Brain microvascular endothelial cell (primary cell): Measurements from ENCODE around the gene C1orf198.

Experiments used
- DNase-seq: peaks from one replicate; pipeline ENCODE4 v3.0.0-alpha.2; 2020
- H3K27ac ChIP-seq: fragments of 250-450 bp; sonication (Bioruptor Pico); 2 replicates; pipeline ENCODE4 v1.5.1; 2020; ENCODE audit warnings: mild to moderate bottlenecking, moderate library complexity
- H3K27me3 ChIP-seq: fragments of 250-450 bp; sonication (Bioruptor Pico); replicated peaks from 2 replicates; pipeline ENCODE4 v1.5.1; 2020; ENCODE audit warnings: mild to moderate bottlenecking
- H3K36me3 ChIP-seq: fragments of 250-450 bp; sonication (Bioruptor Pico); replicated peaks from 2 replicates; pipeline ENCODE4 v1.5.1; 2020; ENCODE audit warnings: mild to moderate bottlenecking
- H3K4me3 ChIP-seq: 2 replicates; pipeline ENCODE4 v1.5.1; 2011; ENCODE audit warnings: low read depth, mild to moderate bottlenecking, control low read depth, low read length, moderate library complexity
- CTCF ChIP-seq: IDR thresholded peaks from 2 replicates; pipeline ENCODE4 v1.5.1; 2011; ENCODE audit warnings: low read depth, mild to moderate bottlenecking, moderate library complexity, low read length, control low read depth, inconsistent platforms; ENCODE audit errors: missing control alignments
- in situ Hi-C: cut with HindIII; loops from 2 replicates; pipeline ENCODE4 v1.10.0; 2017; ENCODE audit warnings: low sequenced_read_pairs, low pct_ligation_motif_present

The C1orf198 gene

GRCh38 chr1:230834292-230834691 is 34.0 kb downstream of the C1orf198 start:
- no peak for DNase-seq
- no peaks in the 10 kb centered on the region for H3K27me3 ChIP-seq
- no peak overlapping the region for H3K4me3 ChIP-seq
- no peak for TF ChIP-seq CTCF
- in situ Hi-C loops: no loop called here
- H3K36me3 ChIP-seq: peaks cover 16% of the 10 kb centered on the region
- H3K27ac ChIP-seq: no peak overlapping the region

- H3K27me3 ChIP-seq: no peaks in the 10 kb centered on the region
- H3K36me3 ChIP-seq: peaks cover 10% of the 10 kb centered on the region
- no peak overlapping the region for H3K4me3 ChIP-seq
- no peak for TF ChIP-seq CTCF
- in situ Hi-C loops: no loop called here
- DNase-seq: no peak
- H3K27ac ChIP-seq: no peak overlapping the region
Observed at GRCh38 chr1:230833511-230833910, 34.8 kb downstream of the C1orf198 start.

- Histone ChIP-seq H3K36me3 (peaks cover 1% of the 10 kb centered on the region), H3K27me3 (no peaks in the 10 kb centered on the region), H3K4me3 (no peak overlapping the region), H3K27ac (no peak overlapping the region)
- TF ChIP-seq CTCF: no peak
- no peak for DNase-seq
- in situ Hi-C loops: no loop called here
Observed at GRCh38 chr1:230832476-230832875, 35.8 kb downstream of the C1orf198 start.

DNA sequence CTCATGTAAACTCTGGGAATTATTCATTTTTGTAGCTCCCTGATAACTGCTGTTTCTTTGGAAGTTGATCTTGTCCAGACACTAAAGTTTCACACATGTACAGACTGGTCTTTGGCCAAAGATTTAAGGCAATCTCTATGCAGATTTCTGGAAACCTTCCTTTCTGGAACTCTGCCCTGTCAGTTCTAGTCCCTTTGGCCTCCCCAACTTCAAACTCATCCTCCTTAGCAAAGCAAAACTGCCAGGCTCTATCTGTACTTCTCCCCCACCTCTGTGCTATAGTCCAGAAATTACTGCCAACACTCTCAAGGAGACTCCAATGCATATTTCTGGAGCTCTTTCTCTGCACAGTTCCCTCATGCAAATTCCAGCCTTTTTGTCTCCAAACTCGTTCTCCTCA is 36.5 kb downstream of the C1orf198 start:
- in situ Hi-C loops: no loop called here
- no peaks in the 10 kb centered on the region for H3K27me3 ChIP-seq

DNA sequence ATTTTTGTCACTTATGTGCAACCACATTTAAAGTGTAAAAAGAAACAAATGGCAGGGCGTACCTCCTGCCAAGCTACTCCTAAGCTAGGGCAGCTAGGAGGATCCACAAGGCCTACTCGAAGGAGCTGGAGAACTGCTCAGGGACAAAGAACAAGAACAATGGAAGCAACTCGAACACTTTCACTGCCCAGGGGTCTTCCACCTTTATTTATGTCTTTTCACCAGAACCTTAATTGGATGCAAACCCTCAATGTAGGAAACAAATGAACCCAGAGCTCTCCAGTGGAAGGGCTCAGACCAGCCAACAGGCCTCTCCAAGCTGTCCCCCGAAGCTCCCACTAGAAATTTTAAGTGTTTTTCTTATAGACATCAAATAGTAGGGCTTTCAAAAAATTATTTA is 39.9 kb downstream of the C1orf198 start:
- Histone ChIP-seq H3K27me3 (no peaks in the 10 kb centered on the region), H3K36me3 (no peaks in the 10 kb centered on the region), H3K4me3 (no peak overlapping the region), H3K27ac (no peak overlapping the region)
- TF ChIP-seq CTCF: no peak
- in situ Hi-C loops: no loop called here
- no peak for DNase-seq

More for the DNA sequence above, 36.5 kb downstream of the C1orf198 start:
- Histone ChIP-seq H3K27ac (no peak overlapping the region), H3K4me3 (no peak overlapping the region), H3K36me3 (no peaks in the 10 kb centered on the region)
- DNase-seq: no peak
- no peak for TF ChIP-seq CTCF

DNA sequence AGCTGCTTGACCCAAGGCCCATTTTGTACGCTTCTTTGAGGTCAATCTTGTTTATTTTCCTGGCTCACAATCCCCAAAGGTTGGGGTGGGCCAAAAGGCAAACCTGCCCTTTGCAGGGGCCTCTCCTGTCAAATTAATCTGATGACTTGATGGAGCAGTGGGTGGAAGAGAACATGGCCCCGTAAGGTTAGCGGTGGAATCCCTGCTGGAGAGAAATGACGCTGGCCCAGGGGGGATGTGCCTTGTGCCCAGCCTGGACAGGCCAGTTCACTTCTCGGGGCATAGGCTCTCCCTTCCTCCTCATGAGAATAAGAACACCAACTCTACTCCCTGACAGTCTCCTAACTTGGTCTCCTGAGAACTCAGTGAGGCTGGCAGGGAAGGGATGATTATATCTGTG is 40.5 kb downstream of the C1orf198 start:
- Histone ChIP-seq H3K27ac (no peak overlapping the region), H3K36me3 (no peaks in the 10 kb centered on the region), H3K4me3 (no peak overlapping the region), H3K27me3 (no peaks in the 10 kb centered on the region)
- TF ChIP-seq CTCF: no peak
- in situ Hi-C loops: no loop called here
- DNase-seq: no peak
